Measurements from ENCODE around the gene ATM. TPM values are rescaled to one million over a fixed set of nuclear protein-coding genes. Genes with fewer than 3 reads are reported as not detected.
"Not testable (repeated sequence)": the region's sequence is repeated elsewhere in the genome, so short reads cannot be mapped to it uniquely, and the experiment has no call there.

Gene ATM
- total RNA-seq, 2 experiments from 2014 or later: 125 to 159 TPM

GRCh38 chr11:108392353-108392752, 169.5 kb downstream of the ATM start:
- ChIA-PET CTCF (ENCODE audit: unreplicated experiment) (no interaction called here), POLR2A (interaction anchor here (0.9 kb wide), 1 partner anchor 14 kb away, joined by 3 read pairs; no protein-coding TSS in a partner anchor)
- Histone ChIP-seq H3K4me2 (ENCODE audit: low read length) (no peak overlapping the region), H3K4me3 (ENCODE audit: low read depth, low read length, poor library complexity, severe bottlenecking) (no peak overlapping the region), H3K27ac (ENCODE audit: low read depth, low read length, poor library complexity, severe bottlenecking) (no peak overlapping the region), H3K4me1 (ENCODE audit: insufficient read depth, low read length, poor library complexity, severe bottlenecking) (no peaks in the 10 kb centered on the region), H3K79me2 (ENCODE audit: insufficient read depth, low read depth, low read length) (no peaks in the 10 kb centered on the region), H3K36me3 (ENCODE audit: insufficient read depth, low read length) (no peaks in the 10 kb centered on the region), H2AFZ (ENCODE audit: low read length) (no peak overlapping the region), H3K9me3 (ENCODE audit: low read length) (no peaks in the 10 kb centered on the region), H3K9me2 (ENCODE audit: insufficient read depth, low read length) (no peaks in the 10 kb centered on the region), H4K20me1 (ENCODE audit: insufficient read depth, low read length) (no peaks in the 10 kb centered on the region)
- intact Hi-C loops (cut with micrococcal nuclease; ENCODE audit: unreplicated experiment): no loop called here
- BruUV-seq (replicated peaks): no TSS peak
- DNase-seq (ENCODE audit: low spot score): no peak
- TF ChIP-seq EZH2phosphoT487 (IDR thresholded peaks at IDR 0.05; ENCODE audit: borderline replicate concordance, low read depth, low read length) (no peak), CTCF (conservative IDR thresholded peaks at IDR 0.05; ENCODE audit: low read length) (no peak)

- TF ChIP-seq EZH2phosphoT487 (IDR thresholded peaks at IDR 0.05; ENCODE audit: borderline replicate concordance, low read depth, low read length) (no peak), CTCF (conservative IDR thresholded peaks at IDR 0.05; ENCODE audit: low read length) (no peak)
- POLR2A ChIA-PET: interaction anchor here (0.9 kb wide), 1 partner anchor 13 kb away, joined by 3 read pairs; no protein-coding TSS in a partner anchor
- no TSS peak for BruUV-seq (replicated peaks)
These were observed 170.2 kb downstream of the ATM start for GRCh38 chr11:108393046-108393445.

GRCh38 chr11:108394744-108395284, 171.9 kb downstream of the ATM start:
- H3K27ac ChIP-seq (ENCODE audit: low read depth, low read length, poor library complexity, severe bottlenecking): no peak overlapping the region
- no peaks in the 10 kb centered on the region for H3K9me2 ChIP-seq (ENCODE audit: insufficient read depth, low read length)
- no TSS peak for BruUV-seq (replicated peaks)
- H3K79me2 ChIP-seq (ENCODE audit: insufficient read depth, low read depth, low read length): no peaks in the 10 kb centered on the region
- H4K20me1 ChIP-seq (ENCODE audit: insufficient read depth, low read length): no peaks in the 10 kb centered on the region
- intact Hi-C loops (cut with micrococcal nuclease; ENCODE audit: unreplicated experiment): no loop called here
- no peak overlapping the region for H2AFZ ChIP-seq (ENCODE audit: low read length)
- H3K4me3 ChIP-seq (ENCODE audit: low read depth, low read length, poor library complexity, severe bottlenecking): no peak overlapping the region
- H3K4me2 ChIP-seq (ENCODE audit: low read length): no peak overlapping the region
- no peak for DNase-seq (ENCODE audit: low spot score)
- no peaks in the 10 kb centered on the region for H3K4me1 ChIP-seq (ENCODE audit: insufficient read depth, low read length, poor library complexity, severe bottlenecking)
- CTCF ChIA-PET (ENCODE audit: unreplicated experiment): no interaction called here
- no peaks in the 10 kb centered on the region for H3K36me3 ChIP-seq (ENCODE audit: insufficient read depth, low read length)
- H3K9me3 ChIP-seq (ENCODE audit: low read length): no peaks in the 10 kb centered on the region
- TF ChIP-seq EZH2phosphoT487 (IDR thresholded peaks at IDR 0.05; ENCODE audit: borderline replicate concordance, low read depth, low read length) (no peak), CTCF (conservative IDR thresholded peaks at IDR 0.05; ENCODE audit: low read length) (no peak)
- POLR2A ChIA-PET: interaction anchor here (0.7 kb wide), 3 partner anchors 9 to 1674 kb away, joined by 3 to 6 read pairs (median 4); no protein-coding TSS in a partner anchor

More at GRCh38 chr11:108393046-108393445, 170.2 kb downstream of the ATM start:
- CTCF ChIA-PET (ENCODE audit: unreplicated experiment): no interaction called here
- Histone ChIP-seq H2AFZ (ENCODE audit: low read length) (no peak overlapping the region), H4K20me1 (ENCODE audit: insufficient read depth, low read length) (no peaks in the 10 kb centered on the region), H3K4me1 (ENCODE audit: insufficient read depth, low read length, poor library complexity, severe bottlenecking) (no peaks in the 10 kb centered on the region), H3K79me2 (ENCODE audit: insufficient read depth, low read depth, low read length) (no peaks in the 10 kb centered on the region), H3K27ac (ENCODE audit: low read depth, low read length, poor library complexity, severe bottlenecking) (no peak overlapping the region), H3K4me3 (ENCODE audit: low read depth, low read length, poor library complexity, severe bottlenecking) (no peak overlapping the region), H3K4me2 (ENCODE audit: low read length) (no peak overlapping the region), H3K36me3 (ENCODE audit: insufficient read depth, low read length) (no peaks in the 10 kb centered on the region), H3K9me3 (ENCODE audit: low read length) (no peaks in the 10 kb centered on the region), H3K9me2 (ENCODE audit: insufficient read depth, low read length) (no peaks in the 10 kb centered on the region)
- DNase-seq (ENCODE audit: low spot score): no peak
- intact Hi-C loops (cut with micrococcal nuclease; ENCODE audit: unreplicated experiment): no loop called here

- POLR2A ChIA-PET: interaction anchor here (0.6 to 0.7 kb wide), 2 partner anchors 59 to 470 kb away, joined by 3 read pairs; no protein-coding TSS in a partner anchor
- H3K79me2 ChIP-seq (ENCODE audit: insufficient read depth, low read depth, low read length); H4K20me1 ChIP-seq (ENCODE audit: insufficient read depth, low read length); H3K4me3 ChIP-seq (ENCODE audit: low read depth, low read length, poor library complexity, severe bottlenecking); H3K4me1 ChIP-seq (ENCODE audit: insufficient read depth, low read length, poor library complexity, severe bottlenecking); H3K36me3 ChIP-seq (ENCODE audit: insufficient read depth, low read length); DNase-seq (ENCODE audit: low spot score); H3K9me3 ChIP-seq (ENCODE audit: low read length); CTCF ChIA-PET (ENCODE audit: unreplicated experiment); H3K9me2 ChIP-seq (ENCODE audit: insufficient read depth, low read length); BruUV-seq (replicated peaks); intact Hi-C loops (cut with micrococcal nuclease; ENCODE audit: unreplicated experiment); H3K27ac ChIP-seq (ENCODE audit: low read depth, low read length, poor library complexity, severe bottlenecking); H2AFZ ChIP-seq (ENCODE audit: low read length); H3K4me2 ChIP-seq (ENCODE audit: low read length): not testable (repeated sequence)
These were observed 173.8 kb downstream of the ATM start for GRCh38 chr11:108396672-108397071.

Measured in OCI-LY7 (cell line).